GM21526 (cell line): Measurements from ENCODE around the gene GAS1.

ENCODE experiments used
- ATAC-seq: cut with Tn5 transposase; IDR thresholded peaks from one replicate; pipeline ENCODE4 v1.9.1; 2021; ENCODE audit warnings: moderate library complexity; ENCODE audit not compliant: unreplicated experiment, low FRiP score

Gene GAS1

GRCh38 chr9:86947146-86948073 lies at the start of gene GAS1:
GAS1 (minus strand) TSS chr9:86947506; CDS start chr9:86946779, 727 bp downstream.
- peak; percentile 54 for ATAC-seq

GRCh38 chr9:86994231-86994630 lies 46.9 kb upstream of the GAS1 start:
- no peak for ATAC-seq

- ATAC-seq: no peak
These were observed 46.5 kb upstream of the GAS1 start for GRCh38 chr9:86993830-86994229.

GRCh38 chr9:86991077-86991476 lies 43.8 kb upstream of the GAS1 start:
- no peak for ATAC-seq

GRCh38 chr9:86990290-86990689 lies 43.0 kb upstream of the GAS1 start:
- no peak for ATAC-seq

GRCh38 chr9:86987900-86988299 lies 40.6 kb upstream of the GAS1 start:
- no peak for ATAC-seq

- no peak for ATAC-seq
These were observed 37.9 kb upstream of the GAS1 start for GRCh38 chr9:86985132-86985647.

- no peak for ATAC-seq
These were observed 36.4 kb upstream of the GAS1 start for GRCh38 chr9:86983620-86984259.

GRCh38 chr9:86983249-86983619 lies 35.9 kb upstream of the GAS1 start:
- no peak for ATAC-seq

- no peak for ATAC-seq
These were observed 33.5 kb upstream of the GAS1 start for GRCh38 chr9:86980802-86981201.

- no peak for ATAC-seq
These were observed 32.4 kb upstream of the GAS1 start for GRCh38 chr9:86979657-86980056.

- no peak for ATAC-seq
These were observed 31.7 kb upstream of the GAS1 start for GRCh38 chr9:86978922-86979474.

GRCh38 chr9:86978413-86978812 lies 31.1 kb upstream of the GAS1 start:
- ATAC-seq: no peak

GRCh38 chr9:86977205-86977835 lies 30.0 kb upstream of the GAS1 start:
- no peak for ATAC-seq

- no peak for ATAC-seq
These were observed 28.3 kb upstream of the GAS1 start for GRCh38 chr9:86975606-86976005.

- no peak for ATAC-seq
These were observed 27.7 kb upstream of the GAS1 start for GRCh38 chr9:86975036-86975435.

GRCh38 chr9:86974421-86974820 lies 27.1 kb upstream of the GAS1 start:
- no peak for ATAC-seq

- no peak for ATAC-seq
These were observed 24.4 kb upstream of the GAS1 start for GRCh38 chr9:86971742-86972141.

- no peak for ATAC-seq
These were observed 21.1 kb upstream of the GAS1 start for GRCh38 chr9:86968258-86968920.

GRCh38 chr9:86966852-86967511 lies 19.7 kb upstream of the GAS1 start:
- ATAC-seq: no peak
